Esophagus squamous epithelium (tissue), 5 donors: ENCODE measurements around the gene CSTPP1. TPM values are rescaled to one million over a fixed set of nuclear protein-coding genes. Genes with fewer than 3 reads are reported as not detected.

Experiments used
- DNase-seq: peaks from one replicate; lab custom pipeline; 2025; lab: John Stamatoyannopoulos, UW
- H3K27ac ChIP-seq, 4 donors: fragments of 200-600 bp; sonication (generic); one replicate each; pipeline ENCODE4 v1.5.1; 2016 to 2019; ENCODE audit warnings: mild to moderate bottlenecking in 1 of 4
- H3K27me3 ChIP-seq, 4 donors: fragments of 200-600 bp; sonication (generic); 1 replicate in 3 of 4; 2 replicates in 1 of 4; pipeline versions ENCODE4 v1.5.1 to v1.6.0; 2017 to 2021; ENCODE audit warnings: antibody characterized with exemption in 1 of 4
- H3K36me3 ChIP-seq, 3 donors: fragments of 200-600 bp; sonication (generic); one replicate each; pipeline ENCODE4 v1.5.1; 2016 to 2019
- H3K4me1 ChIP-seq, 3 donors: fragments of 200-600 bp; sonication (generic); one replicate each; pipeline ENCODE4 v1.5.1; 2017 to 2019
- H3K4me3 ChIP-seq, 4 donors: fragments of 200-600 bp; sonication (generic); 1 replicate in 3 of 4; 2 replicates in 1 of 4; pipeline ENCODE4 v1.5.1; 2016 to 2019; ENCODE audit warnings: mild to moderate bottlenecking in 2 of 4, moderate library complexity in 1 of 4
- H3K9me3 ChIP-seq, 3 donors: fragments of 200-600 bp; sonication (generic); one replicate each; pipeline ENCODE4 v1.5.1; 2016 to 2019
- POLR2A ChIP-seq, 4 donors: fragments of 450-650 bp; IDR thresholded peaks; one replicate each; pipeline ENCODE4 v1.6.1; 2017; ENCODE audit warnings: antibody characterized with exemption in 4 of 4, mild to moderate bottlenecking in 4 of 4, moderate library complexity in 3 of 4
- WGBS, 2 donors: methylation state at CpG; one replicate each; pipeline ENCODE4 v1.1.5; 2018; 5-methylcytosine and 5-hydroxymethylcytosine counted together
- intact Hi-C: fragments of 100-400 bp; cut with DNase I; formaldehyde crosslinking; loops from one replicate; pipeline ENCODE4 v1.15.0; 2022
- total RNA-seq, 4 donors: library from RNA; depleted of rRNA; stranded (reverse); fragments of >200 nt; gene quantifications; one replicate each; pipeline ENCODE4 v1.1.0, GENCODE V29; 2016
- TF ChIP-seq, protein P1 (sequence below), 6 experiments: fragments of 450-650 bp in 4 of 6; fragments of 200-600 bp in 2 of 6; sonication (generic) in 2 of 6; IDR thresholded peaks; one replicate each; pipeline ENCODE4 v1.5.1; 2016 to 2019; ENCODE audit warnings: antibody characterized with exemption in 6 of 6, mild to moderate bottlenecking in 4 of 6, moderate library complexity in 4 of 6
- donor health status: DM: yes; HTN: yes; CAD: no.

Gene CSTPP1
- total RNA-seq, 4 donors from 2014 or later = 9.4 to 19.6 (median 16.4) TPM

GRCh38 chr11:47004595-47005033 is 68.1 kb downstream of the CSTPP1 start:
- H3K4me3 ChIP-seq = no peak overlapping the region
- intact Hi-C loops = no loop called here
- no peaks in the 10 kb centered on the region for H3K36me3 ChIP-seq
- peaks cover 0 to 29% (median 16%) of the 10 kb centered on the region in 3 donors for H3K4me1 ChIP-seq
- peak overlapping the region in 3 of 4 donors; percentile 34 to 49 (median 45) for H3K27ac ChIP-seq
- DNase-seq = no peak
- no peaks in the 10 kb centered on the region for H3K9me3 ChIP-seq
- no peaks in the 10 kb centered on the region for H3K27me3 ChIP-seq
- TF ChIP-seq, protein P1, sequence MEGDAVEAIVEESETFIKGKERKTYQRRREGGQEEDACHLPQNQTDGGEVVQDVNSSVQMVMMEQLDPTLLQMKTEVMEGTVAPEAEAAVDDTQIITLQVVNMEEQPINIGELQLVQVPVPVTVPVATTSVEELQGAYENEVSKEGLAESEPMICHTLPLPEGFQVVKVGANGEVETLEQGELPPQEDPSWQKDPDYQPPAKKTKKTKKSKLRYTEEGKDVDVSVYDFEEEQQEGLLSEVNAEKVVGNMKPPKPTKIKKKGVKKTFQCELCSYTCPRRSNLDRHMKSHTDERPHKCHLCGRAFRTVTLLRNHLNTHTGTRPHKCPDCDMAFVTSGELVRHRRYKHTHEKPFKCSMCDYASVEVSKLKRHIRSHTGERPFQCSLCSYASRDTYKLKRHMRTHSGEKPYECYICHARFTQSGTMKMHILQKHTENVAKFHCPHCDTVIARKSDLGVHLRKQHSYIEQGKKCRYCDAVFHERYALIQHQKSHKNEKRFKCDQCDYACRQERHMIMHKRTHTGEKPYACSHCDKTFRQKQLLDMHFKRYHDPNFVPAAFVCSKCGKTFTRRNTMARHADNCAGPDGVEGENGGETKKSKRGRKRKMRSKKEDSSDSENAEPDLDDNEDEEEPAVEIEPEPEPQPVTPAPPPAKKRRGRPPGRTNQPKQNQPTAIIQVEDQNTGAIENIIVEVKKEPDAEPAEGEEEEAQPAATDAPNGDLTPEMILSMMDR (IDR thresholded peaks at IDR 0.05) = no peak
- TF ChIP-seq POLR2A (IDR thresholded peaks at IDR 0.05) = no peak

- no peaks in the 10 kb centered on the region for H3K9me3 ChIP-seq
- H3K27me3 ChIP-seq = no peaks in the 10 kb centered on the region
- TF ChIP-seq POLR2A (IDR thresholded peaks at IDR 0.05) = no peak
- TF ChIP-seq, protein P1 (IDR thresholded peaks at IDR 0.05) = no peak
- peaks cover 0 to 29% (median 16%) of the 10 kb centered on the region in 3 donors for H3K4me1 ChIP-seq
- DNase-seq = no peak
- peak overlapping the region in 3 of 4 donors; percentile 34 to 49 (median 45) for H3K27ac ChIP-seq
- no peaks in the 10 kb centered on the region for H3K36me3 ChIP-seq
- H3K4me3 ChIP-seq = no peak overlapping the region
- intact Hi-C loops = no loop called here
Measured at GRCh38 chr11:47005441-47005840, 68.9 kb downstream of the CSTPP1 start.

GRCh38 chr11:47007579-47007978 is 71.0 kb downstream of the CSTPP1 start:
- peaks cover 0 to 28% (median 16%) of the 10 kb centered on the region in 3 donors for H3K4me1 ChIP-seq
- WGBS, 2 donors = 52 to 73% methylated on average over 2 of the region's 2 CpGs
- no peak for TF ChIP-seq POLR2A (IDR thresholded peaks at IDR 0.05)
- TF ChIP-seq, protein P1 (IDR thresholded peaks at IDR 0.05) = no peak
- no peaks in the 10 kb centered on the region for H3K36me3 ChIP-seq
- no peak for DNase-seq
- H3K27me3 ChIP-seq = no peaks in the 10 kb centered on the region
- H3K4me3 ChIP-seq = no peak overlapping the region
- intact Hi-C loops = no loop called here
- H3K9me3 ChIP-seq = no peaks in the 10 kb centered on the region
- no peak overlapping the region for H3K27ac ChIP-seq

DNA sequence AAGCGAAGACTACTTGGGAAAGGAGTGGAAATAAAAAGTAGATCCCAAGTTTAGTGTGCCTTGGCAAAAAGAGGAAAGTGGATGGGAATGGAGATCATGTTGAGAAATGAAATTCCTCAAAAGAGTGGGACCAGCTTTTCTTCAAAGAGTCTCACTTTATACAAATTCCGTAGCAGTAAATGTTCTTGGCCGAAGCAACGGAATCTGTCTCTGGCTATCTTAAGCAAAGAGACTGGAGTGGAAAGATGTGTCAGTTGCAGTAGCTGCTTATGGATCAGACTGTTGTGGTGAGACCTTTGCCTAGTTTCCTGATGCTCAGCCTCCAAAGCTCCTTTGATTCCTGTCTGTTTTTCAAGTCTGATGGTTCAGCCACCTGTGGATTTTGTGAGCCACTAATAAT is 73.6 kb downstream of the CSTPP1 start:
- WGBS, 2 donors = 74 to 86% methylated on average over 4 of the region's 4 CpGs
- DNase-seq = no peak
- Histone ChIP-seq H3K4me3 (no peak overlapping the region), H3K27me3 (no peaks in the 10 kb centered on the region), H3K4me1 (peaks cover 0 to 3% (median 0%) of the 10 kb centered on the region in 3 donors), H3K9me3 (no peaks in the 10 kb centered on the region), H3K36me3 (no peaks in the 10 kb centered on the region), H3K27ac (no peak overlapping the region)
- intact Hi-C loops = no loop called here
- no peak for TF ChIP-seq POLR2A (IDR thresholded peaks at IDR 0.05)
- TF ChIP-seq, protein P1 (IDR thresholded peaks at IDR 0.05) = no peak

GRCh38 chr11:47014097-47014496 is 77.5 kb downstream of the CSTPP1 start:
- DNase-seq = no peak
- TF ChIP-seq POLR2A (IDR thresholded peaks at IDR 0.05) = no peak
- TF ChIP-seq, protein P1 (IDR thresholded peaks at IDR 0.05) = no peak
- Histone ChIP-seq H3K36me3 (no peaks in the 10 kb centered on the region), H3K4me1 (no peaks in the 10 kb centered on the region), H3K4me3 (no peak overlapping the region), H3K9me3 (no peaks in the 10 kb centered on the region), H3K27me3 (no peaks in the 10 kb centered on the region), H3K27ac (no peak overlapping the region)
- intact Hi-C loops = no loop called here
- WGBS, 2 donors = 95 to 98% methylated on average over 3 of the region's 3 CpGs
